ENCODE results near the gene SOX10. TPM values are rescaled to one million over a fixed set of nuclear protein-coding genes. Genes with fewer than 3 reads are reported as not detected.
A peak's percentile ranks its signal among the peaks of the same experiment; 100 is the strongest.
"Not testable (repeated sequence)": the region's sequence is repeated elsewhere in the genome, so short reads cannot be mapped to it uniquely, and the experiment has no call there.

Gene SOX10
- total RNA-seq, 1 donor from 2014 or later, result 0.62 TPM

- DNase-seq (ENCODE audit: low spot score), result no peak
These were observed 15.7 kb downstream of the SOX10 start for GRCh38 chr22:37968452-37969251.

DNA sequence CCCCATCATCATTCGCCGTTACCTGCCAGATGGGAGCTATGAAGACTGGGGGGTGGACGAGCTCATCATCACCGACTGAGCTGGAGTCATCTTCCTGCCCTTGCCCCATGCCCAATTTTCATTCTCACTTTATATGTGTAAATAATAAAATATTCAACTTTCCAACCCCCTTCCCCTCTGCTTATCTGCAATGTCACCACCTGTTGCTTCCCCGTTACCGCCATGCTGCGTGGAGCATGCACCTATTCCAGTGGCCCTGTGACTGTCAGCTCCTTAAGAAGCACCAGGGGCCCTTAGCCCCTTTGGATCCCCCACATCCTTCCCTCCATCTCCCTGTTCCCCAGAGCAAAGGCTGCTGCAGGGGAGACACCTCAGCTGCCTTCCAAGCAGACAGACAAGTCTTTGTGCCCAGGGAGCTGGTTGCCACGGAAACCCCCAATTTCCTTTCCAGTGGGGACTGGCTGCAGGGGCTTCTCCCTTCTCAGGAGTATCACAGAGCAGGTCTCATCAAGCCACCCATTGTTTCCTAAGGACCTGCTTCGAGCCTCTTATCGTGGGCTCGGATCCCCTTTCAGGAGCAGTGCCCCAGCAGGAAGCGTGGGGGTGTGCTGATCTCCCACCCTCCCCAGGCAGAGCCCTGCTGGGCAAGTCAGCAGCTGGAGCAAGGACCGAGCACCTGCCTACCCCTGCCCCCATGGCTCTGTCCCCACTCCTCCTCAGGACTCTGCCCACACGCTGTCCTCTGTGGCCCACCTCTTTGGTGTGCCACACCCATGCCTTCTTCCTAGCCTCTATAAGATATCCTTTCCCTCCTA, 16.5 kb downstream of the SOX10 start:
- no peak for DNase-seq (ENCODE audit: low spot score)
- intact Hi-C loops (cut with DNase I), result loop anchor here (5.0 kb wide), 2 partner anchors 81 to 151 kb away; no protein-coding TSS in a partner anchor

More at GRCh38 chr22:37968452-37969251, 15.7 kb downstream of the SOX10 start:
- intact Hi-C loops (cut with DNase I), result loop anchor here (5.0 kb wide), 2 partner anchors 81 to 151 kb away; no protein-coding TSS in a partner anchor

DNA sequence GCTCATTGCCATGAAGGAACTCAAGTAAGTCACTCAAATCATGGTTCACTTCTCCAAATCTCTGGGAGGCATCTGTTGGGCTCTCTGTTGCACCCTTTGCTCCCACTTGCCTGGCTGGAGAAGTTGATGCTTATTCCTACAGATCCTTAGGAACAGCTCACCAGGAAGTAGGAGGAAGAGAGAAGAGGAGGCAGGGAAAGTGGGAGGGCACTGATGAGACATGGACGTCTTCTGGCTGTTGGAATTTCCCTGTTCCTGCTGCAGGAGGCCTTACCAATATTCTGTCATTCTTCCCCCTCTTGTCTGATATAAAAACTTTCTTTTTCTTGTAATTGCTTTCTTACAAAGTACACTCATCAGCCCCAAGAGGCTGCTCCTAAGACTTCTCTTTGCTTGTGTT, 17.2 kb downstream of the SOX10 start:
- intact Hi-C loops (cut with DNase I), result loop anchor here (5.0 kb wide), 2 partner anchors 80 to 150 kb away; no protein-coding TSS in a partner anchor
- DNase-seq (ENCODE audit: low spot score), result no peak

GRCh38 chr22:37965940-37966664, 18.3 kb downstream of the SOX10 start:
- intact Hi-C loops (cut with DNase I), result loop anchor here (5.0 kb wide), 2 partner anchors 79 to 149 kb away; no protein-coding TSS in a partner anchor
- DNase-seq (ENCODE audit: low spot score), result no peak

- DNase-seq (ENCODE audit: low spot score), result no peak
- intact Hi-C loops (cut with DNase I), result no loop called here
These were observed 23.3 kb downstream of the SOX10 start for GRCh38 chr22:37961062-37961461.

GRCh38 chr22:37959231-37959825, 25.0 kb downstream of the SOX10 start:
- intact Hi-C loops (cut with DNase I), result no loop called here
- DNase-seq (ENCODE audit: low spot score), result no peak

- intact Hi-C loops (cut with DNase I), result no loop called here
- no peak for DNase-seq (ENCODE audit: low spot score)
These were observed 27.1 kb downstream of the SOX10 start for GRCh38 chr22:37957232-37957631.

DNA sequence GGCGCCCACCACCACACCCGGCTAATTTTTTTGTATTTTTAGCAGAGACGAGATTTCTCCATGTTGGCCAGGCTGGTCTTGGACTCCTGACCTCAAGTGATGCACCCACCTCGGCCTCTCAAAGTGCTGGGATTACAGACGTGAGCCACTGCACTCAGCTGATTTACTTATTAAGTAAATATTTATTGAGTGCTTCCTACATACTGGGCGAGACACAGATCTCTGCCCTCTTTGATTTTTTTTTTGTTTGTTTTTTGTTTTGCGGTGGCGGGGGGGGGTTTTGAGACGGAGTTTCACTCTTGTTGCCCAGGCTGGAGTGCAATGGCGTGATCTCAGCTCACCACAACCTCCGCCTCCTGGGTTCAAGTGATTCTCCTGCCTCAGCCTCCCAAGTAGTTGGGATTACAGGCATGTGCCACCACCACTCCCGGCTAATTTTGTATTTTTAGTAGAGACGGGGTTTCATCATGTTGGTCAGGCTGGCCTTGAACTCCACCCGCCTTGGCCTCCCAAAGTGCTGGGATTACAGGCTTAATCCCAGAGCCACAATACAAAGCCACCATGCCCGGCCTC, 28.4 kb downstream of the SOX10 start:
- intact Hi-C loops (cut with DNase I); DNase-seq (ENCODE audit: low spot score): not testable (repeated sequence)

GRCh38 chr22:37954686-37955085, 29.7 kb downstream of the SOX10 start:
- intact Hi-C loops (cut with DNase I), result no loop called here
- DNase-seq (ENCODE audit: low spot score), result no peak

DNA sequence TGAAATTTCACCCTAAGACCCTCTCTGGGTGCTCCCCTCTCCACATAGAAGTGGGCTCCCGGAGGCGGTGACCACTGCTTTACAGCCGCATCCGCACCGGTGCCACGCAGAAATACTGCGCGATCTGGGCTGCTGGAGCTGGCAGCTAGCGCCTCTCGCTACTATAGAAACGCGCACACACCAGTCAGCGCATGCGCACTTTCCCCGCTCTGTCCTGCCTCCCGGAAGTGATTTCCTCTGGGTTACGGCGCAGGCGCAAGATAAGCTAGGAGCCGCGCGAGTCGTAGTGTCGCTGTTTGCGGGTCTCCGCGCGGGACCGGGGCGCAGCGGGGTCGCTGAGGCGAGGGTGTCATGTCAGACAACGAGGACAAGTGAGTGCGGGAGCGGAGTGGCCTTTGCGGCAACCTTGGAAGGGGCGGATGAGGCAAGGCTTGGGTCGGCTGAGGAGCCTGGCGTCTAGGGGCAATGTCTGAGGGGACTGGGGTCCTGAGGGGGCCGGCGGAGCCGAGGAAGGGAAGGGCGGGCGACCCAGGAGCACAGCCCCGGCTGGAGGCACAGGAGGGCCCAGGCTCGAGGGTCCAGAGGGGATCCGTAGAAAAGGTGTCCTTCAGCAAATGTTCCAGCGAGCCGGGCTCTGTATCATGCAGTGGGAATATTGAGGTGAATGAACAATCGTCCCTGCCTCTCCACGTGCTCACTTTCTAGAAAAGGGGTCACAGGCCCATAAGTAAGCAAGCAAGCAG, 30.7 kb downstream of the SOX10 start, which contains the start of the genes C22orf23 and POLR2F:
Gene C22orf23, minus strand, starts transcription at position 165 of the 743 bp plus-strand sequence. CDS start 452 bp downstream, outside the sequence.
Gene POLR2F, plus strand, starts transcription at position 263 of the 743 bp plus-strand sequence. Its CDS starts 89 bp downstream, at position 352.
- peak; percentile 98 for DNase-seq (ENCODE audit: low spot score)
- intact Hi-C loops (cut with DNase I), result no loop called here

GRCh38 chr22:37953062-37953436, 31.3 kb downstream of the SOX10 start:
- intact Hi-C loops (cut with DNase I), result no loop called here
- no peak for DNase-seq (ENCODE audit: low spot score)

DNA sequence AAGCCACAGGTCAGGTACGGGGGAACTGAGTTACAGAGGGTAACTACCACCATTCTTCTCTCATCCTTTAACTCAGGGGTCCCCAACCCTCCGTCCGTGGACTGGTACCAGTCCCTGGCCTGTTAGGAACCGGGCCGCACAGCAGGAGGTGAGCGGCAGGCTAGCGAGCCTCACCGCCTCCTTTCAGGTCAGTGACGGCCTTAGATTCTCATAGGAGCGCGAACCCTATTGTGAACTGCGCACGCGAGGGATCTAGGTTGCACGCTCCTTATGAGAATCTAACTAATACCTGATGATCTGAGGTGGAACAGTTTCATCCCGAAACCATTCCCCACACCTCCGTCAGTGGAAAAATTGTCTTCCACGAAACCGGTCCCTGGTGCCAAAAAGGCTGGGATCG, 31.7 kb downstream of the SOX10 start:
- DNase-seq (ENCODE audit: low spot score); intact Hi-C loops (cut with DNase I): not testable (repeated sequence)

GRCh38 chr22:37951305-37951704, 33.0 kb downstream of the SOX10 start:
- no peak for DNase-seq (ENCODE audit: low spot score)
- intact Hi-C loops (cut with DNase I), result no loop called here

GRCh38 chr22:37947142-37947795, 37.1 kb downstream of the SOX10 start:
- intact Hi-C loops (cut with DNase I); DNase-seq (ENCODE audit: low spot score): not testable (repeated sequence)

DNA sequence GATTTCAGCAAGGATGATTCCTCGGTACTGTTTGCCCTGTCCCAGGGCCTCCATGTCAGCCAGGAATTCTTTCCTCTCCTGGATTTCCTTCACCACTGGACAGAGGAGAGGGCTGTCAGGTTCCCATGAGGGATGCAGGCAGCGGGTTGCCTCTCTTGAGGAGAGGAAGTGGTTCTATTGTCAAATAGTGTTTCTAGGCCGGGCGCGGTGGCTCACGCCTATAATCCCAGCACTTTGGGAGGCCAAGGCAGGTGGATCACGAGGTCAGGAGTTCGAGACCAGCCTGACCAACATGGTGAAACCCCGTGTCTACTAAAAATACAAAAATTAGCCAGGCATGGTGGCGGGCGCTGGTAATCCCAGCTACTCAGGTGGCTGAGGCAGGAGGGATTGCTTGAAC, 39.9 kb downstream of the SOX10 start:
- intact Hi-C loops (cut with DNase I); DNase-seq (ENCODE audit: low spot score): not testable (repeated sequence)

- no peak for DNase-seq (ENCODE audit: low spot score)
- intact Hi-C loops (cut with DNase I), result no loop called here
These were observed 40.5 kb downstream of the SOX10 start for GRCh38 chr22:37943825-37944198.

DNA sequence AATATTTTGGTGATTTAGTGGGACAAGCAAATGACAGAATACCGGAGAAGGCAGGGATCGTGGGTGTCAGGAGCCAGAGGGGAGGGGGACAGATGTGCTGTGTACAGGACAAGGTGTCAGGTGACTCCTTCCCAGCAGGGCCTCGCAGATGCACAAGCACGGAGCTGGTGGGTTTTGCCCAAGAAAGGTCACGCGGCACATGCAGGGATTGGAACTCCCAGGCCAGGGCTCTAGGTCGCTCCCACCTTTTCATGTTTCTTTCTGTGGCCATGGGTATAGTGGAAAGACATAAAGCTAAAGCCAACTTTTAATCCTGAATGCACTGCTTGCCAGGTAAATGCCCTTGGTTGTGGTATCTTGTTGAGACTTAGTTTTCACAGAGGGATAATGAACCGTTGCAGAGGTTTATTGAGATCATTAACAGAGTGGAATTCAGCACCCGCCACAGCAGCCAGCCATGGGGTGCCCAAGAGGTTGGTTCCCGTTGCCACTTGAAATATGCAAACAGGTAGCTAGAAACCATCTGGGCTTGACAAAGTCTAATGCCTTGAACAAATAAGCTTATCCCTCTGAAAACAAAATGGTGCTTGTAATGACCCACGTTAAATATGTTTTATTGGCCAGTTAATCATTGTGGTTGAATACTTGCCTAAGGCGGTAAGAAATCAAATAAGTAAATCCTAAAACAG, 41.1 kb downstream of the SOX10 start:
- intact Hi-C loops (cut with DNase I), result no loop called here
- no peak for DNase-seq (ENCODE audit: low spot score)
